Upper lobe of right lung (tissue), 1 donor: ENCODE data around the gene ACBD6. TPM values are rescaled to one million over a fixed set of nuclear protein-coding genes. Genes with fewer than 3 reads are reported as not detected.
A peak's percentile ranks its signal among the peaks of the same experiment; 100 is the strongest.

Source experiments
- ATAC-seq: fragments of 200-7000 bp; cut with Tn5 transposase; one replicate; pipeline ENCODE4 v1.9.1; 2020; ENCODE audit warnings: mild to moderate bottlenecking, moderate library complexity
- DNase-seq: peaks from one replicate; pipeline ENCODE4 v3.0.0-alpha.2; 2020
- H3K27ac ChIP-seq: fragments of 200-600 bp; one replicate; pipeline ENCODE4 v1.8.0; 2022
- H3K27me3 ChIP-seq: fragments of 200-600 bp; one replicate; pipeline ENCODE4 v1.8.0; 2022; ENCODE audit warnings: mild to moderate bottlenecking
- H3K36me3 ChIP-seq: fragments of 200-600 bp; one replicate; pipeline ENCODE4 v1.8.0; 2022
- H3K4me1 ChIP-seq: fragments of 200-600 bp; one replicate; pipeline ENCODE4 v1.8.0; 2022
- H3K4me3 ChIP-seq: fragments of 200-600 bp; one replicate; pipeline ENCODE4 v1.8.0; 2022; ENCODE audit warnings: mild to moderate bottlenecking
- H3K9me3 ChIP-seq: fragments of 200-600 bp; one replicate; pipeline ENCODE4 v1.8.0; 2022
- intact Hi-C: fragments of 100-400 bp; cut with DNase I; formaldehyde crosslinking; loops from one replicate; pipeline ENCODE4 v1.11.0; 2022
- total RNA-seq: library from RNA; stranded (reverse); fragmentation: NEBNext Ultra II Directional; extraction: Animal tissue kit (Norgen Biotek cat#: 25700); gene quantifications from one replicate; pipeline ENCODE4 v1.2.1, GENCODE V29; 2021
- TF ChIP-seq, protein P1 (sequence below): fragments of 200-600 bp; IDR thresholded peaks from one replicate; pipeline ENCODE4 v1.8.0; 2022; ENCODE audit warnings: antibody characterized with exemption
- donor health status: DM: no; HTN: yes; CAD: no; lungs with severe emphysema.

Gene ACBD6
- total RNA-seq, 1 donor from 2014 or later, result 33.6 TPM

- Histone ChIP-seq H3K4me3 (no peak overlapping the region), H3K36me3 (no peaks in the 10 kb centered on the region), H3K9me3 (no peaks in the 10 kb centered on the region), H3K27me3 (no peaks in the 10 kb centered on the region), H3K27ac (no peak overlapping the region), H3K4me1 (peaks cover 14% of the 10 kb centered on the region)
- no peak for DNase-seq
- ATAC-seq, result no peak
- TF ChIP-seq, protein P1, sequence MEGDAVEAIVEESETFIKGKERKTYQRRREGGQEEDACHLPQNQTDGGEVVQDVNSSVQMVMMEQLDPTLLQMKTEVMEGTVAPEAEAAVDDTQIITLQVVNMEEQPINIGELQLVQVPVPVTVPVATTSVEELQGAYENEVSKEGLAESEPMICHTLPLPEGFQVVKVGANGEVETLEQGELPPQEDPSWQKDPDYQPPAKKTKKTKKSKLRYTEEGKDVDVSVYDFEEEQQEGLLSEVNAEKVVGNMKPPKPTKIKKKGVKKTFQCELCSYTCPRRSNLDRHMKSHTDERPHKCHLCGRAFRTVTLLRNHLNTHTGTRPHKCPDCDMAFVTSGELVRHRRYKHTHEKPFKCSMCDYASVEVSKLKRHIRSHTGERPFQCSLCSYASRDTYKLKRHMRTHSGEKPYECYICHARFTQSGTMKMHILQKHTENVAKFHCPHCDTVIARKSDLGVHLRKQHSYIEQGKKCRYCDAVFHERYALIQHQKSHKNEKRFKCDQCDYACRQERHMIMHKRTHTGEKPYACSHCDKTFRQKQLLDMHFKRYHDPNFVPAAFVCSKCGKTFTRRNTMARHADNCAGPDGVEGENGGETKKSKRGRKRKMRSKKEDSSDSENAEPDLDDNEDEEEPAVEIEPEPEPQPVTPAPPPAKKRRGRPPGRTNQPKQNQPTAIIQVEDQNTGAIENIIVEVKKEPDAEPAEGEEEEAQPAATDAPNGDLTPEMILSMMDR, result no peak
- intact Hi-C loops, result no loop called here
Measured at GRCh38 chr1:180524160-180524914, 22.0 kb upstream of the ACBD6 start.

GRCh38 chr1:180522213-180522515 lies 19.8 kb upstream of the ACBD6 start:
- Histone ChIP-seq H3K27ac (no peak overlapping the region), H3K4me1 (peaks cover 13% of the 10 kb centered on the region), H3K27me3 (no peaks in the 10 kb centered on the region), H3K4me3 (no peak overlapping the region), H3K9me3 (no peaks in the 10 kb centered on the region), H3K36me3 (no peaks in the 10 kb centered on the region)
- peak; percentile 47 for ATAC-seq
- TF ChIP-seq, protein P1, result no peak
- DNase-seq, result no peak
- intact Hi-C loops, result no loop called here

GRCh38 chr1:180521474-180522212 lies 19.3 kb upstream of the ACBD6 start:
- peaks cover 13% of the 10 kb centered on the region for H3K4me1 ChIP-seq
- DNase-seq (no peak), ATAC-seq (peak; percentile 82)
- no peak overlapping the region for H3K27ac ChIP-seq
- intact Hi-C loops, result no loop called here
- no peak overlapping the region for H3K4me3 ChIP-seq
- TF ChIP-seq, protein P1, result no peak
- H3K9me3 ChIP-seq, result no peaks in the 10 kb centered on the region
- H3K36me3 ChIP-seq, result no peaks in the 10 kb centered on the region
- no peaks in the 10 kb centered on the region for H3K27me3 ChIP-seq

GRCh38 chr1:180519846-180520245 lies 17.5 kb upstream of the ACBD6 start:
- H3K4me1 ChIP-seq, result peaks cover 21% of the 10 kb centered on the region
- no peaks in the 10 kb centered on the region for H3K27me3 ChIP-seq
- DNase-seq, result no peak
- no peak overlapping the region for H3K4me3 ChIP-seq
- ATAC-seq, result no peak
- no peaks in the 10 kb centered on the region for H3K9me3 ChIP-seq
- intact Hi-C loops, result loop anchor here (5.0 kb wide), 1 partner anchor 342 kb away; no protein-coding TSS in a partner anchor
- no peaks in the 10 kb centered on the region for H3K36me3 ChIP-seq
- no peak overlapping the region for H3K27ac ChIP-seq
- TF ChIP-seq, protein P1, result no peak

GRCh38 chr1:180515857-180516388 lies 13.5 kb upstream of the ACBD6 start:
- no peaks in the 10 kb centered on the region for H3K36me3 ChIP-seq
- no peak overlapping the region for H3K4me3 ChIP-seq
- H3K4me1 ChIP-seq, result peaks cover 8% of the 10 kb centered on the region
- no peak for DNase-seq
- ATAC-seq, result peak; percentile 100
- TF ChIP-seq, protein P1, result peak; percentile 87
- no peaks in the 10 kb centered on the region for H3K27me3 ChIP-seq
- no peaks in the 10 kb centered on the region for H3K9me3 ChIP-seq
- intact Hi-C loops, result loop anchor here (5.0 kb wide), 1 partner anchor 346 kb away; no protein-coding TSS in a partner anchor
- H3K27ac ChIP-seq, result no peak overlapping the region
